ENCODE results near the gene SNRPA. TPM values are rescaled to one million over a fixed set of nuclear protein-coding genes. Genes with fewer than 3 reads are reported as not detected.

Gene SNRPA
- total RNA-seq, 1 donor from 2014 or later = 112 TPM

GRCh38 chr19:40737102-40737644 is 13.8 kb upstream of the SNRPA start:
- Histone ChIP-seq H4K20me1 (ENCODE audit: low read depth) (no peaks in the 10 kb centered on the region), H3F3A (ENCODE audit: low read depth) (peaks cover 4% of the 10 kb centered on the region), H3K9me3 (ENCODE audit: low read depth) (no peaks in the 10 kb centered on the region), H3K4me3 (no peak overlapping the region), H2AFZ (replicated peaks) (no peak overlapping the region), H3K36me3 (no peaks in the 10 kb centered on the region), H3K4me1 (no peaks in the 10 kb centered on the region), H3K9ac (no peak overlapping the region), H3K27me3 (no peaks in the 10 kb centered on the region), H3K4me2 (no peak overlapping the region), H3K79me2 (ENCODE audit: low read depth) (no peaks in the 10 kb centered on the region), H3K27ac (no peak overlapping the region)
- Mint-ChIP-seq H3K27ac (no peak overlapping the region), H3K36me3 (peaks cover 22% of the 10 kb centered on the region), H3K4me1 (no peaks in the 10 kb centered on the region), H3K27me3 (ENCODE audit: insufficient read depth, low read depth) (peaks cover 2% of the 10 kb centered on the region), H3K9me3 (no peaks in the 10 kb centered on the region), H3K4me3 (no peak overlapping the region)
- DNase-seq (ENCODE audit: low spot score) = no peak
- TF ChIP-seq EZH2phosphoT487 (IDR thresholded peaks at IDR 0.05) = no peak
- TF ChIP-seq CTCF (IDR thresholded peaks at IDR 0.05) = no peak
- no peak for TF ChIP-seq EZH2 (IDR thresholded peaks at IDR 0.05)

GRCh38 chr19:40739030-40739839 is 11.8 kb upstream of the SNRPA start:
- H3F3A ChIP-seq (ENCODE audit: low read depth) = peaks cover 4% of the 10 kb centered on the region
- Mint-ChIP-seq H3K27me3 (ENCODE audit: insufficient read depth, low read depth) (peaks cover 4% of the 10 kb centered on the region), H3K9me3 (no peaks in the 10 kb centered on the region), H3K4me3 (no peak overlapping the region), H3K4me1 (no peaks in the 10 kb centered on the region), H3K27ac (no peak overlapping the region), H3K36me3 (peaks cover 10% of the 10 kb centered on the region)
- no peak overlapping the region for H2AFZ ChIP-seq (replicated peaks)
- no peaks in the 10 kb centered on the region for H3K27me3 ChIP-seq
- TF ChIP-seq CTCF (IDR thresholded peaks at IDR 0.05) (no peak), EZH2phosphoT487 (IDR thresholded peaks at IDR 0.05) (no peak), EZH2 (IDR thresholded peaks at IDR 0.05) (no peak)
- H3K9me3 ChIP-seq (ENCODE audit: low read depth) = no peaks in the 10 kb centered on the region
- no peaks in the 10 kb centered on the region for H3K4me1 ChIP-seq
- H3K4me2 ChIP-seq = no peak overlapping the region
- no peak overlapping the region for H3K4me3 ChIP-seq
- no peaks in the 10 kb centered on the region for H3K36me3 ChIP-seq
- H3K27ac ChIP-seq = no peak overlapping the region
- DNase-seq (ENCODE audit: low spot score) = no peak
- no peaks in the 10 kb centered on the region for H3K79me2 ChIP-seq (ENCODE audit: low read depth)
- no peak overlapping the region for H3K9ac ChIP-seq
- no peaks in the 10 kb centered on the region for H4K20me1 ChIP-seq (ENCODE audit: low read depth)

- no peaks in the 10 kb centered on the region for H4K20me1 ChIP-seq (ENCODE audit: low read depth)
- H3K9ac ChIP-seq = no peak overlapping the region
- no peak overlapping the region for H3K4me3 ChIP-seq
- Mint-ChIP-seq H3K9me3 (no peaks in the 10 kb centered on the region), H3K36me3 (peaks cover 10% of the 10 kb centered on the region), H3K27ac (no peak overlapping the region), H3K27me3 (ENCODE audit: insufficient read depth, low read depth) (peaks cover 4% of the 10 kb centered on the region), H3K4me3 (no peak overlapping the region), H3K4me1 (no peaks in the 10 kb centered on the region)
- no peaks in the 10 kb centered on the region for H3K27me3 ChIP-seq
- H3K27ac ChIP-seq = peak overlapping the region; percentile 37
- peaks cover 4% of the 10 kb centered on the region for H3F3A ChIP-seq (ENCODE audit: low read depth)
- H3K79me2 ChIP-seq (ENCODE audit: low read depth) = no peaks in the 10 kb centered on the region
- H3K4me1 ChIP-seq = no peaks in the 10 kb centered on the region
- no peak for DNase-seq (ENCODE audit: low spot score)
- H3K4me2 ChIP-seq = no peak overlapping the region
- no peaks in the 10 kb centered on the region for H3K9me3 ChIP-seq (ENCODE audit: low read depth)
- TF ChIP-seq CTCF (IDR thresholded peaks at IDR 0.05) = no peak
- TF ChIP-seq EZH2 (IDR thresholded peaks at IDR 0.05) = no peak
- TF ChIP-seq EZH2phosphoT487 (IDR thresholded peaks at IDR 0.05) = no peak
- no peak overlapping the region for H2AFZ ChIP-seq (replicated peaks)
- H3K36me3 ChIP-seq = no peaks in the 10 kb centered on the region
Observed at GRCh38 chr19:40739871-40740703, 10.9 kb upstream of the SNRPA start.
